Liver (tissue), 3 donors: ENCODE measurements around the gene HOXA7.

Experiments used
- CTCF ChIP-seq: fragments of 150-350 bp; IDR thresholded peaks from 2 replicates; pipeline ENCODE4 v1.5.1; 2017; ENCODE audit warnings: improper control_type of control experiment, low read depth, low read length; ENCODE audit not compliant: missing input control
- FOXA1 ChIP-seq: IDR thresholded peaks from 2 replicates; pipeline ENCODE4 v1.6.1; 2016; ENCODE audit warnings: antibody characterized with exemption
- GABPA ChIP-seq, 2 donors: IDR thresholded peaks in 1 of 2; conservative IDR thresholded peaks in 1 of 2; 2 replicates each; pipeline ENCODE4 v1.6.1; 2016; ENCODE audit warnings: antibody characterized with exemption in 2 of 2, mild to moderate bottlenecking in 1 of 2, moderate library complexity in 1 of 2
- HNF4G ChIP-seq: IDR thresholded peaks from 2 replicates; pipeline ENCODE4 v1.6.1; 2016; ENCODE audit warnings: antibody characterized with exemption
- JUND ChIP-seq, 2 donors: IDR thresholded peaks; 2 replicates each; pipeline ENCODE4 v1.6.1; 2016; ENCODE audit warnings: antibody characterized with exemption in 2 of 2
- MAX ChIP-seq: IDR thresholded peaks from 2 replicates; pipeline ENCODE4 v1.6.1; 2016; ENCODE audit warnings: antibody characterized with exemption
- RAD21 ChIP-seq, 2 donors: IDR thresholded peaks; 2 replicates each; pipeline ENCODE4 v1.6.1; 2016; ENCODE audit warnings: antibody characterized with exemption in 2 of 2, mild to moderate bottlenecking in 2 of 2
- SP1 ChIP-seq: IDR thresholded peaks from 2 replicates; pipeline ENCODE4 v1.6.1; 2018; ENCODE audit warnings: antibody characterized with exemption, mild to moderate bottlenecking
- TAF1 ChIP-seq: conservative IDR thresholded peaks from 2 replicates; pipeline ENCODE4 v1.6.1; 2016; ENCODE audit warnings: antibody characterized with exemption, mild to moderate bottlenecking
- YY1 ChIP-seq: IDR thresholded peaks from 2 replicates; pipeline ENCODE4 v1.6.1; 2016; ENCODE audit warnings: antibody characterized with exemption, mild to moderate bottlenecking
- TF ChIP-seq, protein P1 (sequence below): IDR thresholded peaks from 2 replicates; pipeline ENCODE4 v1.6.1; 2016; ENCODE audit warnings: antibody characterized with exemption, mild to moderate bottlenecking
- donor health status: healthy.
- donor health status: healthy.

DNA sequence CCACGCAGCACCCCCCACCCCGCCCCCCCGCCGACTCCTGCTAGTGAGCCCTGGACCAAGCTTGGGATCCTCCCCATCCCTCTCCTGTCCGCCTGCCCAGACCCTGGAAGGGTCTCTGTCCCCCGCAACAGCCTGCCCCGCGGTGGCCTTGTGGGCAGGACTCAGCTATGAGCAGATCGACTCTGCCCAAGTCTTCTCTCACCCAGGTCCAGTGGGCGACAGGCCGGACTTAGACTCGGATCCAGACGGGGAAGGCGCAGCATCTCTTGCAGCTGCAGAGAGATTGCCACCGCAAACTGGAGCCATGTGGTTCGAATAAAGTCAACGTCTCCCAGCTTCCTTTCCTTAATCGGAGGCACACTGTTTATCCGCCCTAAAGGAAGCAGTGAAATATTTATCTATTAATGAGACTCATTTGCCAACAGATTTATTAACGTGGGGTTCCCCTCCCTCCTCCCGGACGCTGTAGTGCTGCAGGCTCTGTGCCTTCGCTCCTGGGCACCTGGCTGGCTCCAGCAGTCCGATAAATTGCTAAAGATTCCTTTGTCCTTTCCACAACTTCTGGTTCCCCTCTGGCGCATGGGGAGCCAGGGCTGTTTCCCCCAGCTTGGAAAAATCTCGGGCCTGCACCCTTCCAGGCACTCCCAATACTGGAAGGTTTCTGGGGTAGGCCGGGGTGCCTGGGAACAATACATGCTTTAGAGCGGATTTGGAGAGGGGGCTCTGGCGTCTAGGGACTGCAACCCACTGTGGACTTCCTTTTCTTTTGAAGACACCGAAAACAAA is 634 bp upstream of the HOXA7 start:
- TF ChIP-seq CTCF (no peak), YY1 (no peak), MAX (no peak), HNF4G (no peak), GABPA (IDR thresholded peaks at IDR 0.05 in 1 of 2, conservative IDR thresholded peaks at IDR 0.05 in 1 of 2) (no peak), JUND (IDR thresholded peaks at IDR 0.05) (no peak), SP1 (no peak), TAF1 (no peak), RAD21 (IDR thresholded peaks at IDR 0.05) (no peak), FOXA1 (no peak)
- TF ChIP-seq, protein P1, sequence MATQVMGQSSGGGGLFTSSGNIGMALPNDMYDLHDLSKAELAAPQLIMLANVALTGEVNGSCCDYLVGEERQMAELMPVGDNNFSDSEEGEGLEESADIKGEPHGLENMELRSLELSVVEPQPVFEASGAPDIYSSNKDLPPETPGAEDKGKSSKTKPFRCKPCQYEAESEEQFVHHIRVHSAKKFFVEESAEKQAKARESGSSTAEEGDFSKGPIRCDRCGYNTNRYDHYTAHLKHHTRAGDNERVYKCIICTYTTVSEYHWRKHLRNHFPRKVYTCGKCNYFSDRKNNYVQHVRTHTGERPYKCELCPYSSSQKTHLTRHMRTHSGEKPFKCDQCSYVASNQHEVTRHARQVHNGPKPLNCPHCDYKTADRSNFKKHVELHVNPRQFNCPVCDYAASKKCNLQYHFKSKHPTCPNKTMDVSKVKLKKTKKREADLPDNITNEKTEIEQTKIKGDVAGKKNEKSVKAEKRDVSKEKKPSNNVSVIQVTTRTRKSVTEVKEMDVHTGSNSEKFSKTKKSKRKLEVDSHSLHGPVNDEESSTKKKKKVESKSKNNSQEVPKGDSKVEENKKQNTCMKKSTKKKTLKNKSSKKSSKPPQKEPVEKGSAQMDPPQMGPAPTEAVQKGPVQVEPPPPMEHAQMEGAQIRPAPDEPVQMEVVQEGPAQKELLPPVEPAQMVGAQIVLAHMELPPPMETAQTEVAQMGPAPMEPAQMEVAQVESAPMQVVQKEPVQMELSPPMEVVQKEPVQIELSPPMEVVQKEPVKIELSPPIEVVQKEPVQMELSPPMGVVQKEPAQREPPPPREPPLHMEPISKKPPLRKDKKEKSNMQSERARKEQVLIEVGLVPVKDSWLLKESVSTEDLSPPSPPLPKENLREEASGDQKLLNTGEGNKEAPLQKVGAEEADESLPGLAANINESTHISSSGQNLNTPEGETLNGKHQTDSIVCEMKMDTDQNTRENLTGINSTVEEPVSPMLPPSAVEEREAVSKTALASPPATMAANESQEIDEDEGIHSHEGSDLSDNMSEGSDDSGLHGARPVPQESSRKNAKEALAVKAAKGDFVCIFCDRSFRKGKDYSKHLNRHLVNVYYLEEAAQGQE, result no peak
